ENCODE data around the gene PRKCZ. TPM values are rescaled to one million over a fixed set of nuclear protein-coding genes. Genes with fewer than 3 reads are reported as not detected.

Gene PRKCZ
- total RNA-seq, 1 donor from 2014 or later = 3.5 TPM

GRCh38 chr1:2045468-2046173 lies 4.6 kb upstream of the PRKCZ start:
- intact Hi-C loops (cut with micrococcal nuclease) = loop anchor here (1.0 kb wide), 1 partner anchor 85 kb away; no protein-coding TSS in a partner anchor

GRCh38 chr1:2046174-2046917 lies 3.9 kb upstream of the PRKCZ start:
- intact Hi-C loops (cut with micrococcal nuclease) = no loop called here

GRCh38 chr1:2046953-2047748 lies 3.1 kb upstream of the PRKCZ start:
- intact Hi-C loops (cut with micrococcal nuclease) = no loop called here

- intact Hi-C loops (cut with micrococcal nuclease) = no loop called here
Measured at GRCh38 chr1:2047749-2048729, 2.2 kb upstream of the PRKCZ start.

GRCh38 chr1:2049225-2049717 lies 940 bp upstream of the PRKCZ start:
- intact Hi-C loops (cut with micrococcal nuclease) = no loop called here

- intact Hi-C loops (cut with micrococcal nuclease) = no loop called here
Measured at GRCh38 chr1:2050461-2050792, 216 bp downstream of the PRKCZ start.

GRCh38 chr1:2050793-2051682 lies 827 bp downstream of the PRKCZ start:
- intact Hi-C loops (cut with micrococcal nuclease) = no loop called here

GRCh38 chr1:2052054-2052679 lies 2.0 kb downstream of the PRKCZ start:
- intact Hi-C loops (cut with micrococcal nuclease) = no loop called here

GRCh38 chr1:2052756-2053155 lies 2.5 kb downstream of the PRKCZ start:
- intact Hi-C loops (cut with micrococcal nuclease) = no loop called here

- intact Hi-C loops (cut with micrococcal nuclease) = no loop called here
Measured at GRCh38 chr1:2053217-2053616, 3.0 kb downstream of the PRKCZ start.

GRCh38 chr1:2053784-2054376 lies 3.7 kb downstream of the PRKCZ start:
- intact Hi-C loops (cut with micrococcal nuclease) = no loop called here

GRCh38 chr1:2054560-2054959 lies 4.3 kb downstream of the PRKCZ start:
- intact Hi-C loops (cut with micrococcal nuclease) = no loop called here

- intact Hi-C loops (cut with micrococcal nuclease) = no loop called here
Measured at GRCh38 chr1:2055911-2056575, 5.8 kb downstream of the PRKCZ start.

GRCh38 chr1:2056955-2057590 lies 6.9 kb downstream of the PRKCZ start:
- intact Hi-C loops (cut with micrococcal nuclease) = no loop called here

GRCh38 chr1:2059290-2059953 lies 9.2 kb downstream of the PRKCZ start:
- intact Hi-C loops (cut with micrococcal nuclease) = no loop called here

GRCh38 chr1:2060072-2060471 lies 9.9 kb downstream of the PRKCZ start:
- intact Hi-C loops (cut with micrococcal nuclease) = no loop called here

- intact Hi-C loops (cut with micrococcal nuclease) = no loop called here
Measured at GRCh38 chr1:2060535-2060934, 10.3 kb downstream of the PRKCZ start.

All from T-helper 2 cell treated with Interferon-gamma antibody and Interleukin-4, amounts not matched to agents 100 ng/mL and 5 ng/mL, for 36 hours (primary cell).